Activated CD8-positive, alpha-beta memory T cell treated with anti-CD3 and anti-CD28 coated beads, Interleukin-2, amount 10 ng/mL, durations not matched to agents 7 days and 5 days (primary cell): ENCODE results near the gene ATG4A. TPM values are rescaled to one million over a fixed set of nuclear protein-coding genes. Genes with fewer than 3 reads are reported as not detected.
A peak's percentile ranks its signal among the peaks of the same experiment; 100 is the strongest.

Experiments used
- ATAC-seq: fragments of 150-1000 bp; cut with Tn5 transposase; one replicate; pipeline ENCODE4 v1.10.0; 2021; ENCODE audit warnings: moderate library complexity
- CTCF ChIA-PET: fragments of 350-600 bp; sonication (Branson Sonifier 250); formaldehyde crosslinking; loops from one replicate; lab custom pipeline; 2021; ENCODE audit warnings: antibody characterized with exemption; lab: Charles Lee
- DNase-seq: peaks from one replicate; pipeline ENCODE4 v3.0.0-alpha.2; 2020
- H3K27ac Mint-ChIP-seq: one replicate; pipeline ENCODE4 v1.8.0; 2021; ENCODE audit warnings: mild to moderate bottlenecking, mixed read lengths
- H3K27me3 Mint-ChIP-seq: one replicate; pipeline ENCODE4 v1.8.0; 2021; ENCODE audit warnings: mixed read lengths
- H3K36me3 Mint-ChIP-seq: one replicate; pipeline ENCODE4 v1.8.0; 2021; ENCODE audit warnings: mild to moderate bottlenecking, mixed read lengths
- H3K4me1 Mint-ChIP-seq: one replicate; pipeline ENCODE4 v1.8.0; 2021; ENCODE audit warnings: mixed read lengths
- H3K4me3 Mint-ChIP-seq: one replicate; pipeline ENCODE4 v1.8.0; 2021; ENCODE audit warnings: mild to moderate bottlenecking, moderate library complexity, mixed read lengths
- H3K9me3 Mint-ChIP-seq: one replicate; pipeline ENCODE4 v1.8.0; 2022; ENCODE audit warnings: low read depth, mixed read lengths
- total RNA-seq, 2 experiments: library from RNA; stranded (reverse); gene quantifications; one replicate each; pipeline ENCODE4 v1.2.3, GENCODE V29; 2021

ATG4A gene
- total RNA-seq, 2 experiments from 2014 or later = 9.9 to 13.0 TPM

- ATAC-seq (no peak), DNase-seq (no peak)
- CTCF ChIA-PET = no interaction called here
- Mint-ChIP-seq H3K4me3 (no peak overlapping the region), H3K9me3 (no peaks in the 10 kb centered on the region), H3K27me3 (no peaks in the 10 kb centered on the region), H3K27ac (no peak overlapping the region), H3K4me1 (peaks cover 8% of the 10 kb centered on the region), H3K36me3 (peaks cover 12% of the 10 kb centered on the region)
These were observed 3.8 kb upstream of the ATG4A start for GRCh38 chrX:108087792-108088191.

GRCh38 chrX:108088511-108088910 is 3.1 kb upstream of the ATG4A start:
- peaks cover 12% of the 10 kb centered on the region for H3K36me3 Mint-ChIP-seq
- CTCF ChIA-PET = no interaction called here
- no peaks in the 10 kb centered on the region for H3K27me3 Mint-ChIP-seq
- no peak for DNase-seq
- no peak overlapping the region for H3K27ac Mint-ChIP-seq
- H3K4me3 Mint-ChIP-seq = no peak overlapping the region
- H3K9me3 Mint-ChIP-seq = no peaks in the 10 kb centered on the region
- no peak for ATAC-seq
- H3K4me1 Mint-ChIP-seq = peaks cover 14% of the 10 kb centered on the region

DNA sequence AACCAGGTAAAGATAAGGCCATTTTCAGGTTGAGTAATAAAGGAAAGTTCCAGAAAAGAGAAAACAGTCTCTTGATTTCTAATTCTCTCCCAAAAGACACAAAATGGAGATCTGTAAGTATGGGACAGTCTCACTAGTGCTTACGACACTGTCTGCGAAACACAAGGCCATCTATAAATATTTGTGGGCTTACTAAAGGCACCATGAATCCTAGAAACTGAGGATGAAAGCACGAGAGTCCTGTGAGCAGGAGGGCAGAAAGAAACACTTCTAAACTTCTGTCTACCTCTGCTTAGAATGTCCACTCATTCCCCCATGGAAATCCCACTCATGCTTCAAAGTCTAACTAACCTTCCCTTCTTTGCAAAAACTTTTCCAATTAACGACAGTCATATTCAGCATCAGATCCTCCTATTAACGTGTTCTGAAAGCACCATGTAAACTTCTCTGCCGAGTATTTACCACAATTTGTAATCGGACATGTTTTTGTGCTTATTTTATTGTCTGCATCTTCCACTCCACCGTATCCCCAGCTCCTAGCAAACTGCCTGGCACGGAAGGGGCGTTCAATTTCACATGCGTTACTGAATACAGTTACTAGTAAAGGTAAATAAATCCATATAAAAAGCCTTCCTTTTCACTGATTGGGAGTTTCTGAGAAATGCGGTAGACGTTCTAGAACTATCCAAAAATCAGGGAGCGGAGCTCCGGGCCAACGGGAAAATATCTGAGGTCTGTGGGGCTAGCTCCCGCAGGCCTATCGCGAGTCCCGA is 901 bp upstream of the ATG4A start:
- CTCF ChIA-PET = interaction anchor here (1.0 to 1.3 kb wide), 2 partner anchors 49 to 70 kb away, joined by 4 read pairs; no protein-coding TSS in a partner anchor
- H3K4me1 Mint-ChIP-seq = peaks cover 18% of the 10 kb centered on the region
- no peak overlapping the region for H3K27ac Mint-ChIP-seq
- ATAC-seq (no peak), DNase-seq (no peak)
- H3K9me3 Mint-ChIP-seq = no peaks in the 10 kb centered on the region
- H3K4me3 Mint-ChIP-seq = no peak overlapping the region
- H3K27me3 Mint-ChIP-seq = no peaks in the 10 kb centered on the region
- peaks cover 4% of the 10 kb centered on the region for H3K36me3 Mint-ChIP-seq

DNA sequence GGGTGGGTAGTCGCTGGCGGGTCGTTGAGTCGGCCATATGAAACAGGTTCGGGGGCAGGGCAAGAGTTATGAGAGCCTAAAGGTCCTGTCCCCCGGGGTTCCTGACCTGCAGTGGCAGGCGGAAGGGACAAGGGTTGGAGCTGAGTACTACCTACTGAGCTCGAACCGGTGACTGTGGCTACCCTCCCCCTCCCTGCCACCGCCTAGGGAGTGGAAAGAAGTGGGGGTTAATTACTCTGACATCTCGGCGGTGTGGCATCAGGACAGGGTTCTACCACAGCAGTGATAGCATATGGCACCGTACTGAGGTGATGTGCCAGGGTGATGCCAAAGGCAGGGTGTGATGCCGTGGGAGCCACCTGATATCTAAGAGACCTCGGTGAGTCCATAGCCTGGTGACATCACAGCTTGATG is 307 bp downstream of the ATG4A start:
- peak; percentile 32 for ATAC-seq
- no peaks in the 10 kb centered on the region for H3K27me3 Mint-ChIP-seq
- H3K27ac Mint-ChIP-seq = no peak overlapping the region
- H3K36me3 Mint-ChIP-seq = peaks cover 4% of the 10 kb centered on the region
- H3K4me1 Mint-ChIP-seq = peaks cover 18% of the 10 kb centered on the region
- H3K9me3 Mint-ChIP-seq = no peaks in the 10 kb centered on the region
- H3K4me3 Mint-ChIP-seq = no peak overlapping the region
- DNase-seq = no peak
- CTCF ChIA-PET = interaction anchor here (1.0 to 1.3 kb wide), 2 partner anchors 47 to 71 kb away, joined by 4 read pairs; no protein-coding TSS in a partner anchor

- Mint-ChIP-seq H3K27me3 (no peaks in the 10 kb centered on the region), H3K36me3 (peaks cover 2% of the 10 kb centered on the region), H3K4me1 (peaks cover 10% of the 10 kb centered on the region), H3K4me3 (no peak overlapping the region), H3K27ac (no peak overlapping the region), H3K9me3 (no peaks in the 10 kb centered on the region)
- ATAC-seq (no peak), DNase-seq (no peak)
- CTCF ChIA-PET = interaction anchor here (0.5 to 1.1 kb wide), 2 partner anchors 33 to 42 kb away, joined by 3 read pairs; no protein-coding TSS in a partner anchor
These were observed 5.8 kb downstream of the ATG4A start for GRCh38 chrX:108097380-108097779.

GRCh38 chrX:108105473-108105872 is 13.9 kb downstream of the ATG4A start:
- Mint-ChIP-seq H3K9me3 (no peaks in the 10 kb centered on the region), H3K4me3 (no peak overlapping the region), H3K4me1 (no peaks in the 10 kb centered on the region), H3K36me3 (peaks cover 13% of the 10 kb centered on the region), H3K27me3 (no peaks in the 10 kb centered on the region), H3K27ac (no peak overlapping the region)
- CTCF ChIA-PET = no interaction called here
- no peak for ATAC-seq
- no peak for DNase-seq

GRCh38 chrX:108114541-108114940 is 23.0 kb downstream of the ATG4A start:
- ATAC-seq = no peak
- CTCF ChIA-PET = no interaction called here
- Mint-ChIP-seq H3K4me3 (no peak overlapping the region), H3K36me3 (no peaks in the 10 kb centered on the region), H3K27ac (no peak overlapping the region), H3K4me1 (peaks cover 3% of the 10 kb centered on the region), H3K9me3 (no peaks in the 10 kb centered on the region), H3K27me3 (no peaks in the 10 kb centered on the region)
- DNase-seq = no peak

DNA sequence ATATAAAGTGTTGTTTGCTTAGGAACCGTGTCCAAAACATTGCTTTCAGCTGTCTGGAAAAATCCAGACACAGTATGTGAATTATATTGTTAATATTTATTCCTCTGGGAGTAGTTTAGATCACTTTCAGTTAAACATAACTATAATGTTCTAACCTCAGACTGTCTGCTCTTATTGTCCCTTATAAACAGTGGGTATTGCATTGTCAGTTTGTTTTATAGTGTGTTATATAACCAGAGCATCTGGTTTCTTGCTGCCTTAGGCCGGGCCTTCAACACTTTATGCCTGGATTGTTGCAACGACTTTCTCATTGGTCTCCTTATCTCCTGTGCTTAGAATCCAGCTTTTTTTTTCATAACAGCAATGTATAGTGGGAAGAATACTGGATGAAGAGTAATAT is 26.4 kb downstream of the ATG4A start:
- H3K27me3 Mint-ChIP-seq = no peaks in the 10 kb centered on the region
- no peaks in the 10 kb centered on the region for H3K9me3 Mint-ChIP-seq
- no peak for ATAC-seq
- CTCF ChIA-PET = no interaction called here
- DNase-seq = no peak
- H3K4me1 Mint-ChIP-seq = peaks cover 13% of the 10 kb centered on the region
- no peak overlapping the region for H3K4me3 Mint-ChIP-seq
- H3K27ac Mint-ChIP-seq = no peak overlapping the region
- H3K36me3 Mint-ChIP-seq = no peaks in the 10 kb centered on the region

DNA sequence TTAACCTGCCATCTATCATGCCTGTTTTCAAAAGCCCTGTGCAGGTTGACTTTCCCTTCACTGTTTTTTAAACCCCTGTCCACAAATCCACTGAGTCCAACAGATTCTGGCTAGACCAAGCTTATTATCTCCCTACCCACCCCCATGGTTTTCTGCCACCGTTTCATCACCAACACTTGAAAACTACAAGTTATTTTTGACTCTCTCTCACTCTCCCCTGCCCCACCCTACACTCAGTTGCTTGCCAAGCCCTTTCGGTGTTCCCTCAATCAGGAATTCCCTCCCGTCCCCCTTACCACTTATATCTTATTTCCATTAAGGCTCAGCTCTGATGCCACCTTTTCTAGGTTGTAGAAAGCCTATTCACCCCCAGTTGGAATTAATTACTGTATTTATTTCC is 29.7 kb downstream of the ATG4A start:
- Mint-ChIP-seq H3K4me3 (no peak overlapping the region), H3K9me3 (no peaks in the 10 kb centered on the region), H3K27ac (no peak overlapping the region), H3K36me3 (no peaks in the 10 kb centered on the region), H3K27me3 (no peaks in the 10 kb centered on the region), H3K4me1 (peaks cover 12% of the 10 kb centered on the region)
- DNase-seq = no peak
- no peak for ATAC-seq
- CTCF ChIA-PET = no interaction called here

- ATAC-seq = no peak
These were observed 31.2 kb downstream of the ATG4A start for GRCh38 chrX:108122748-108123147.

GRCh38 chrX:108123591-108124366 is 32.2 kb downstream of the ATG4A start:
- ATAC-seq = no peak
- peaks cover 12% of the 10 kb centered on the region for H3K4me1 Mint-ChIP-seq
- no peak overlapping the region for H3K27ac Mint-ChIP-seq
- peaks cover 1% of the 10 kb centered on the region for H3K36me3 Mint-ChIP-seq
- no peaks in the 10 kb centered on the region for H3K9me3 Mint-ChIP-seq
- H3K27me3 Mint-ChIP-seq = no peaks in the 10 kb centered on the region
- DNase-seq = no peak
- H3K4me3 Mint-ChIP-seq = no peak overlapping the region
- CTCF ChIA-PET = interaction anchor here (0.7 kb wide), 1 partner anchor 16 kb away, joined by 3 read pairs; no protein-coding TSS in a partner anchor

More at GRCh38 chrX:108122748-108123147, 31.2 kb downstream of the ATG4A start:
- CTCF ChIA-PET = no interaction called here
- Mint-ChIP-seq H3K9me3 (no peaks in the 10 kb centered on the region), H3K27ac (no peak overlapping the region), H3K4me3 (no peak overlapping the region), H3K36me3 (no peaks in the 10 kb centered on the region), H3K4me1 (peaks cover 12% of the 10 kb centered on the region), H3K27me3 (no peaks in the 10 kb centered on the region)
- DNase-seq = no peak

DNA sequence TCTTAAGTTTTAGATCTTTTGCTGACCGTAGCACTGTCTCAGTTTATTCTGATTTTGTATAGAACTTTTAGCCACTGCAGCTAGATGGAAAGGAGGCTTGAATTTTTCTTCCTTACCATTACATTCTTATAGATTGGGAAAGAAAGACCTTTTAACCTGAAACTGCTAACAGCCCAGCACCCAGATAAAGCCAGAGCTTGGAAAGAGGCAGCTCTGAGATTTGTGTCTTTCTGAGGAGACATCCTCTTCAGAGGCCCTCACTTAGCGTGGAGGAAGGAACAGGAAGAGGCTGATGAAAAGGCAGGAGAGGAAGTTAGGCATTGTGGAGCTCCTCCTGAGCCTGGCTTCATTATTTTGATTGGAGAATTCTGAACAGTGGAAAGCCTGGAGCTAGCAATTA is 35.1 kb downstream of the ATG4A start:
- H3K27me3 Mint-ChIP-seq = no peaks in the 10 kb centered on the region
- no peaks in the 10 kb centered on the region for H3K9me3 Mint-ChIP-seq
- CTCF ChIA-PET = interaction anchor here (1.2 kb wide), 1 partner anchor 13 kb away, joined by 3 read pairs; no protein-coding TSS in a partner anchor
- DNase-seq (no peak), ATAC-seq (no peak)
- peaks cover 11% of the 10 kb centered on the region for H3K36me3 Mint-ChIP-seq
- H3K27ac Mint-ChIP-seq = no peak overlapping the region
- no peak overlapping the region for H3K4me3 Mint-ChIP-seq
- peaks cover 2% of the 10 kb centered on the region for H3K4me1 Mint-ChIP-seq

DNA sequence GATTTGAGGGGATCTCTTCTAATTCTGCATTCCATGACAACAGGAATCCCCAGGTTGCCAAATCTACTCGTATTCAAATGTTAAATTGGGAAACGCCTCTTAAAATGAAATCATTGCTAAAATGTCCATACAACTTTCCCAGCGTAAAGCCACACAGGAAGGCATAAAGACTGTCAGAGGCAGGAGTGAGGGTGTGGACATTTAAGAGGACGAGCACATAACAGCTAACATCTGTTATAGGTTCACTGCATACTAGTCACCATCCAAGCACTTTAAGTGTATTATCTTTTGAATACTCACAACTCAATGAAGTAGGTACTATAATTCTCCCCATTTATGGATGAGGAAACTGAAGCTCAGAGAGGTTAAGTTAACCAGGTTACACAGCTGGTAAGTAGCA is 35.6 kb downstream of the ATG4A start:
- peaks cover 12% of the 10 kb centered on the region for H3K36me3 Mint-ChIP-seq

More for the DNA sequence above, 35.6 kb downstream of the ATG4A start:
- Mint-ChIP-seq H3K27ac (no peak overlapping the region), H3K27me3 (no peaks in the 10 kb centered on the region), H3K4me1 (peaks cover 2% of the 10 kb centered on the region), H3K9me3 (no peaks in the 10 kb centered on the region), H3K4me3 (no peak overlapping the region)
- no peak for DNase-seq
- CTCF ChIA-PET = no interaction called here
- no peak for ATAC-seq
